Activated CD4-positive, alpha-beta T cell treated with anti-CD3 and anti-CD28 coated beads for 4 hours (primary cell): ENCODE data around the gene MSMB.
"Not testable (repeated sequence)": the region's sequence is repeated elsewhere in the genome, so short reads cannot be mapped to it uniquely, and the experiment has no call there.

Experiments used
- DNase-seq, 2 donors: peaks; one replicate each; pipeline ENCODE4 v3.0.0-alpha.2; 2020

Gene MSMB

GRCh38 chr10:46069771-46070463 is 23.8 kb upstream of the MSMB start:
- DNase-seq: no peak

GRCh38 chr10:46068905-46069304 is 22.8 kb upstream of the MSMB start:
- DNase-seq: no peak

GRCh38 chr10:46068117-46068516 is 22.0 kb upstream of the MSMB start:
- DNase-seq: no peak

GRCh38 chr10:46064269-46064817 is 18.3 kb upstream of the MSMB start:
- DNase-seq: no peak

DNA sequence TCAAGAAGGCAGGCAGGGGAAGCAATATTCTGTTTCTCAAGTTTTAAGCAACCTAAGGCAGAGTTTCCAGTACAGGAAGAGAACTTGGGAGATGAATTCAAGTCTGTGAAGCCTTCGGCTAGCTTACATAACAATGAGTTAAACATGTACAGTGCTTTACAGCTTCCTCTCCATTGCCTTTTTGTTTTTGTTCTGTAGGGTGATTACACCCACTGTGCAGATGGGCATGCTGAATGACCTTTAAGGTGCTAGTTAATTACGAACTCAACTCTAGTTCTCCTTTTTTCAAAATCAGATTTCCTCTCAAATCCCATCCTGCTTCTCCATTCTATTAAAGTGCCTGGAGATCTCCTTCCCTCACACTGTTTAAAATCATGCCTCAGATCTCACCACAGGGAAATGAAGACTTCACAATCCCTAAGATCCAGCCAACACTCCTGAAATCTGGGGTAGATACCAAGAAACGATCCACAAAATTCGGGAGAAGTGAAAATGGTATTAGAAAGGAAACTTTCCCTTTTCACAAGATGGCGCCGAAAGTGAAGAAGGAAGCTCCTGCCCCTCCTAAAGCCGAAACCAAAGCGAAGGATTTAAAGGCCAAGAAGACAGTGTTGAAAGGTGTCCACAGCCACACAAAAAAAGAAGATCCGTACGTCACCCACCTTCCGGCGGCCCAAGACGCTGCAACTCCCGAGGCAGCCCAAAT is 16.8 kb upstream of the MSMB start:
- no peak for DNase-seq

- no peak for DNase-seq
These were observed 14.6 kb upstream of the MSMB start for GRCh38 chr10:46060706-46061105.

GRCh38 chr10:46057927-46058326 is 11.9 kb upstream of the MSMB start:
- DNase-seq: not testable (repeated sequence)

- no peak for DNase-seq
These were observed 11.0 kb upstream of the MSMB start for GRCh38 chr10:46057038-46057437.

DNA sequence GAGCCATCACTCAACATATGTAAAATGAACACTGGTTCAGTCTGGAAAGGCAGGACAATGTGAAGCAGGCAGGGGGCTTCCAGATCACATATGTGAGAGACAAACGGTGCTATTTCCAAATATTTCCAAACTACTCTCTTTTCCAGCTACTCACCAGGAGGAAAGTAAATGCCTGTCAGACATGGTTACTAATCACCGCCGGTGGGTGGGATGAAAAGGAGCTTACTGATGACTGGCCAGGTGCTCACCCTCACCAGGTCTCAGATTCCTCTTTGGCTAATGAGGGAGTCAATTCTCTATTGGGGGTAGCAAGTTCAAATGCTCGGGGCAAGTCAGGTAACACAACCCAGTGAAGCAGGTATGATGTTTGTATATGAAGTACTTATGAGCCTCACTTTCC is 9.7 kb upstream of the MSMB start:
- DNase-seq: no peak

DNA sequence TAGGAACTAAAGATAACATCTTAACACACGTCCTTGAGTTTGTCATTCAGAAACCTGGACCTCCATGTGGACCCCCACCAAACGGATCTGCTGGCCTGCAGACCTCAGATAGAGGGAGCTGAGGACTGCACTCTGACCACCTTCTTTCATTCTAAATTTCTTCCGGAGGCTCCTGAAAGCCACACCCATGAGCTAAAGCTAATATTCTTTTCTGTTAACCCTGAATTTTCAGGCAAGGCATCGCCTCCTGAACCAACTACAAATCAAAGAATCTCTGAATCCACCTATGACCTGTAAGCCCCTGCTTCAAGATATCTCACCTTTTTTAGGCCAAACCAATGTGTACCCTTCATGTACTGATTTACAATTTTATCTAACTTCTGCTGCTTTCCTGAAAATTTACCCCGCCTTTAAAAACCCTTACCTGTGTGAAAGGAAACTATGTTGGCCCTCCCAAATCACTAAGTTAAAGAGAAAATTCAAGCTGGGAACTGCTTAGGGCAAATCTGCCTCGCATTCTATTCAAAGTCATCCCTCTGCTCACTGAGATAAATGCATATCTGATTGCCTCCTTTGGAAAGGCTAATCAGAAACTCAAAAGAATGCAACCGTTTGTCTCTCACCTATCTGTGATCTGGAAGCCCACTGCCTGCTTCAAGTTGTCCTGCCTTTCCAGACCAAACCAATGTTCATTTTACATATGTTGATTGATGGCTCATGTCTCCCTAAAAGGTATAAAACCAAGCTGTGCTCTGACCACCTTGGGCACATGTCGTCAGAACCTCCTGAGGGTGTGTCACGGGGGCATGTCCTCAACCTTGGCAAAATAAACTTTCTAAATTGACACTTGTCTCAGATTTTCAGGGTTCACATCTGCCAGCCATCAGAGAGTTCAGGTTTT is 7.7 kb upstream of the MSMB start:
- no peak for DNase-seq

DNA sequence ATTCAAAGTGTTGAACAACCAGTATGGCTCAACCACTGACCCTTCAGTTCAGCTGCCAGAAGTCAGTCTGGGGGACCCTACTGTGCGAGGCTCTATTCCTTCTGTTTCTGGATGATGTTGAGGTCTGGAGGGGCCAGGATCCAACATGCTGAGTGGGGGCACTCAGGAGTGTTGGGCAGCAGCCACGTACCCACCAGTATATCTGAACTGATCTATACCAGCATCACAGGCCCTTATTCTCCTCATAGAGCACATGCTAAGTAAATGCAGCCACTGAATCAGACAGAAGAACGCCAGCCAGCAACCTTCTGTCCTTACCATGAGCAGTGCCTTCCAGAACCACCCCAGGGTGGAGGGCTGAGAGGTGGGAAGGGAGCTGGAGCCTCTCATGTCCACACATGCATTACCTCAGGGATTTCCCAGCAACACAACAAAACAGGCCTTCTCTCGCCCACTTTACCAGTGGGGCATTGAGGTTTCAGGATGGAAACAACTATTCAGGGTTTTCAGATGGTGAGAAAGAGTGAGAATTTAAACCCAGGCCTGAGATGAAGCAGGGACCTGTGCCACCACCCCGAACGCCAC is 6.8 kb upstream of the MSMB start:
- DNase-seq: no peak

- DNase-seq: no peak
These were observed 6.2 kb upstream of the MSMB start for GRCh38 chr10:46052057-46052790.

GRCh38 chr10:46050941-46051623 is 5.0 kb upstream of the MSMB start:
- no peak for DNase-seq

GRCh38 chr10:46049497-46049831 is 3.4 kb upstream of the MSMB start:
- not testable (repeated sequence) for DNase-seq

- DNase-seq: no peak
These were observed 2.1 kb upstream of the MSMB start for GRCh38 chr10:46048152-46048551.

- no peak for DNase-seq
These were observed 3.5 kb downstream of the MSMB start for GRCh38 chr10:46042527-46042926.

DNA sequence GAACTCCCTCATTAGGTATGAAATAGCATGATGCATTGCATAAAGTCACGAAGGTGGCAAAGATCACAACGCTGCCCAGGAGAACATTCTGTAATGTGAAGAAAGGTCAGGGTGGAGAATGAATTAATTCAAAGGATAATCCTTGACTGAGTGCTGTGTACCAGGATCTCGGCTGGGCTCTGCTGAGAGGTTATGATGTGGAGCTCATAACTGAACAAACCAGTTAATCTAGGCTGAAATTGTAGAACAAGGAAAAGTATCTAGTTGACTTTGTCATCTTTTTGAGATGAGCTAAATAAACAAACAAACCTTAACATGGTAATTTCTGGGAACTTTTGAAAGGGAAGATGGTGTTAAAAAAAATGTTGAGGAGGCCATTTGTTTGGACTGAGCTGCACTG is 6.1 kb downstream of the MSMB start:
- DNase-seq: no peak

GRCh38 chr10:46037107-46037825 is 8.8 kb downstream of the MSMB start:
- DNase-seq: no peak

GRCh38 chr10:46035923-46036849 is 9.9 kb downstream of the MSMB start:
- DNase-seq: no peak

- no peak for DNase-seq
These were observed 12.5 kb downstream of the MSMB start for GRCh38 chr10:46033602-46034011.
